Epithelial cell of proximal tubule (primary cell): ENCODE data around the gene PROCA1. TPM values are rescaled to one million over a fixed set of nuclear protein-coding genes. Genes with fewer than 3 reads are reported as not detected.
A peak's percentile ranks its signal among the peaks of the same experiment; 100 is the strongest.
"Not testable (repeated sequence)": the region's sequence is repeated elsewhere in the genome, so short reads cannot be mapped to it uniquely, and the experiment has no call there.

Source experiments
- DNase-seq: peaks from one replicate; pipeline ENCODE4 v3.0.0-alpha.2; 2011; ENCODE audit warnings: low read depth
- H3K4me3 ChIP-seq: 2 replicates; pipeline ENCODE4 v1.5.1; 2011; ENCODE audit warnings: low read depth, mild to moderate bottlenecking, low read length
- CTCF ChIP-seq: conservative IDR thresholded peaks from 2 replicates; pipeline ENCODE4 v1.5.1; 2012; ENCODE audit warnings: low read depth, mild to moderate bottlenecking, low read length
- total RNA-seq: library from RNA; depleted of rRNA; stranded (reverse); fragments of >200 nt; gene quantifications from 2 replicates; pipeline ENCODE4 v1.2.3, GENCODE V29; 2015

PROCA1 gene
- total RNA-seq, 1 donor from 2014 or later = under 0.01 TPM

GRCh38 chr17:28726627-28727491 is 15.2 kb upstream of the PROCA1 start:
- peak; percentile 96 for TF ChIP-seq CTCF
- peak overlapping the region; percentile 67 for H3K4me3 ChIP-seq
- DNase-seq = peak; percentile 91

- no peak for DNase-seq
- peak within 1 kb of the TSS; percentile 67 for H3K4me3 ChIP-seq
- TF ChIP-seq CTCF = no peak
Observed at GRCh38 chr17:28726226-28726626, 14.5 kb upstream of the PROCA1 start, which contains the start of gene TLCD1. TLCD1 (minus strand) TSS chr17:28726233; CDS start chr17:28726097, 136 bp downstream.

GRCh38 chr17:28725660-28726225 is 14.1 kb upstream of the PROCA1 start:
- H3K4me3 ChIP-seq = peak overlapping the region; percentile 67
- no peak for DNase-seq
- no peak for TF ChIP-seq CTCF

- no peak for TF ChIP-seq CTCF
- peak overlapping the region; percentile 67 for H3K4me3 ChIP-seq
- no peak for DNase-seq
Observed at GRCh38 chr17:28725166-28725659, 13.5 kb upstream of the PROCA1 start.

- H3K4me3 ChIP-seq = peak overlapping the region; percentile 67
- TF ChIP-seq CTCF = no peak
- DNase-seq = no peak
Observed at GRCh38 chr17:28724500-28725165, 12.9 kb upstream of the PROCA1 start.

GRCh38 chr17:28723836-28724499 is 12.3 kb upstream of the PROCA1 start:
- not testable (repeated sequence) for H3K4me3 ChIP-seq, DNase-seq
